Coronary artery (tissue), 2 donors: ENCODE measurements around the gene SYMPK.

Source experiments
- DNase-seq: peaks from one replicate; pipeline ENCODE4 v3.0.0-alpha.2; 2017; ENCODE audit warnings: low spot score
- H3K27ac ChIP-seq, 2 donors: fragments of 200-600 bp; sonication (generic); one replicate each; pipeline ENCODE4 v1.5.1; 2016 to 2019
- H3K4me3 ChIP-seq: fragments of 200-600 bp; sonication (generic); 2 replicates; pipeline ENCODE4 v1.5.1; 2016; ENCODE audit warnings: mild to moderate bottlenecking, moderate library complexity
- TF ChIP-seq, protein P1 (sequence below): fragments of 200-600 bp; sonication (generic); IDR thresholded peaks from one replicate; pipeline ENCODE4 v1.5.1; 2019; ENCODE audit warnings: antibody characterized with exemption

Gene SYMPK

DNA sequence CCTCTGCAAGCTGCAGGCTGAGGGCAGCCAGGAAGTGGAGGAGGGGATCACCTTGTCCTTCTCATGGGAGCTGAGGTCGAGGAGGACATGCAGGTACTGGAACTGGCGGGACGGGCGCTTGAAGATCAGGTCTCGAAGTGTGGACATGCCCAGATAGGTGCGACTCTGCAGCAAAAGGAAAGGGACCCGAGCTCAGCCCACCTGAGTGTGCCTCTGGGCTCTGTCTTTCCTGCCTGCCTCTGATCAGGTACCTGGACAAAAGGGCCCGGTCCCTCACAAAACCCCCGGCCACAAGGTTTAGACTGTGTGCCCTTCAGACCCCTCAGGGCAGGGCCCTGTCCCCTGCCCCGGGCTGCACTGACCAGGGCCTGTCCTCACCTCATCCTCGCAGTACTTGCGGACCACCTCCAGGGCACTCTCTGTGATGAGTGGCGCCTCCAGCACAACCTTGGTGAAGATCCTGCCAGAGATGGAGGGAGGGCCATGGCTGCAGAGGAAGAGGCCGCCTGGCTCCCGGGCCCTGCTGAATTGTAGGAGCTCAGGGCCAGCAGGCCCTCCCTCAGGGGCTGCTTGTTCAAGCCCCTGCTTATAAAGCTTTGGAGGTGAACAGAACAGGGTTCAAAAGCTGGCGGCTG lies 35.4 kb downstream of the SYMPK start:
- TF ChIP-seq, protein P1, sequence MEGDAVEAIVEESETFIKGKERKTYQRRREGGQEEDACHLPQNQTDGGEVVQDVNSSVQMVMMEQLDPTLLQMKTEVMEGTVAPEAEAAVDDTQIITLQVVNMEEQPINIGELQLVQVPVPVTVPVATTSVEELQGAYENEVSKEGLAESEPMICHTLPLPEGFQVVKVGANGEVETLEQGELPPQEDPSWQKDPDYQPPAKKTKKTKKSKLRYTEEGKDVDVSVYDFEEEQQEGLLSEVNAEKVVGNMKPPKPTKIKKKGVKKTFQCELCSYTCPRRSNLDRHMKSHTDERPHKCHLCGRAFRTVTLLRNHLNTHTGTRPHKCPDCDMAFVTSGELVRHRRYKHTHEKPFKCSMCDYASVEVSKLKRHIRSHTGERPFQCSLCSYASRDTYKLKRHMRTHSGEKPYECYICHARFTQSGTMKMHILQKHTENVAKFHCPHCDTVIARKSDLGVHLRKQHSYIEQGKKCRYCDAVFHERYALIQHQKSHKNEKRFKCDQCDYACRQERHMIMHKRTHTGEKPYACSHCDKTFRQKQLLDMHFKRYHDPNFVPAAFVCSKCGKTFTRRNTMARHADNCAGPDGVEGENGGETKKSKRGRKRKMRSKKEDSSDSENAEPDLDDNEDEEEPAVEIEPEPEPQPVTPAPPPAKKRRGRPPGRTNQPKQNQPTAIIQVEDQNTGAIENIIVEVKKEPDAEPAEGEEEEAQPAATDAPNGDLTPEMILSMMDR: no peak
- Histone ChIP-seq H3K4me3 (no peak overlapping the region), H3K27ac (no peak overlapping the region)
- no peak for DNase-seq

DNA sequence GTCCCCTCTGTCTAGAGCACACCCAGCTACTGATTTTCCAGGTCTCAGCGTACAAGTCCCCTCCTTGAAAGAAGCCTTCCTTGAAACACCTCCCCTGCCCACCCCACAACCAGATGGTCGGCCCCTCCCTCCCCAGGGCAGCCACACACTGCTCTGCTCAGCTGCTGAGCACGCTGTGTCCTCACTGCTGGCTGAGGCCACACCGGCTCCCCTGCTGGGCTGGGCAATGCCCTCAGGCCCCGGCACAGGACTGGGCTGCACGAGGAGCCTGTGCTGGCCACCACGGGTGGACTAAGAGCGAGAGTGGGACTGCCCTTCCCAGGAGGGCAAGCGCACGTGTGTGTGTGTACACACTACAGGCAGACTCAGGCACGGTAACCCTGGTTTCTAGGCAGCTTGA lies 36.0 kb downstream of the SYMPK start:
- no peak overlapping the region for H3K27ac ChIP-seq

DNA sequence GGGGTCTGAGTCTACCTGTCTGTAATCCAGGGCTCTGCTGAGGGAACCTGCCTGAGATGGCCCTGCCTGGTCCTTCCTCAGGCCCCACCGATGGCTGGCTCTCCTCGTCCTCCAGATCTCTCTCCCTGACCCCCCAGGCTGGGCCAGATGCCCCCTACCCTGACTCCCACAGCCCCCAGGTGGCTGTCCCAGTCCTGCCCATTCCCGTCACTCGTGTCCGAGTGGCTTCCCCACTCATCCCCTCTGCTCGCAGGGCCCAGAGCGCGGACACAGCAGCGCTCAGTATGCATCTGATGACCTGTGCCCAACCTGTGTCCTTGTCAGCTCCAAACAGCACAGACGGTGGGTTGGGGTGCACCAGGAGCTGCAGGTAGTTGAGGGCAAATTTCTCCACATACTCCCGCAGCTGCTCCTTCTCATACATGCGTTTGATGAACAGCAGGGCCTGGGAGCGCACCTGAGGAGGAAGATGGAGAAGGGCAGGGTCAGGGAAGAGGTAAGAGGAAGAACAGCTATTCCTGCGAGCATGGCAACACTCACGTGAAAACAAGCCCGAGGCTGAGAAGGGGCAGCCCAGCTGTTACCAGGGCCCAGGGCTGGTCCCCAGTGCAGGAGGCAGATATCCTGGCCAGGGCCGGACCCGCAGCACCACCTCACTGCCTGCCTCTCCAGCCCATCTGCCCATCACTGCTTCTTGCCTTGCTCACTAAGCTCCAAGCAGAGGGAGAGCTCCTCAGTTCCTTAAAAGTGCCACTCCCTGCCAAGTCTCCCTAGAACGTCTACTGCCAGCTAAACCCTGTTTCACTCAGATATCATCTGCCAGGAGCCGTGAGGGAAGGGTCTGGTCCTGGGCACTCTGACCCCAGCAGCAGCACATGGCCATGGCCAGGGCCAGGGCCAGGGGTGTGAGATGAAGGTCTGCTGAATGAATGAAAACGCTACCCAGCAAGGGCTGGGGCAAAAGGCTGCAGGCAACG lies 36.7 kb downstream of the SYMPK start:
- Histone ChIP-seq H3K27ac (no peak overlapping the region), H3K4me3 (no peak overlapping the region)
- no peak for DNase-seq
- TF ChIP-seq, protein P1: no peak

More for the DNA sequence above, 36.0 kb downstream of the SYMPK start:
- DNase-seq: no peak
- TF ChIP-seq, protein P1: no peak
- H3K4me3 ChIP-seq: no peak overlapping the region

DNA sequence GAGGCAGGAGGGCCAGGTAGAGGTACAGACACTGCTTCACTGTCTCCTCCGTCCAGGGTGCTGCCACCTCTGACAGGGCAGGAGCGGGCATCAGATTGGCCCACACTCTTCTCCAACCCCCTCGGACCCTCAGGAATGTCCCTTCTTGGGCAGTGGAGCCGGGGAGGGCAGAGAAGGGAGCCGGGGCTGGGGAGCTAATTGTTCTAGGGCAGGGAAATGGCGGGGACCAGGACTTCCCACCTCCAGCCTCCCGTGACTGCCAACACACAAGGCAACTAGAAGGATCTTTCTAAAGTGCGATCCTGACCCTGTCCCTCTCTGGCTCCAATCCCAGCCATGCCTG lies 37.7 kb downstream of the SYMPK start:
- TF ChIP-seq, protein P1: no peak
- no peak overlapping the region for H3K27ac ChIP-seq
- no peak overlapping the region for H3K4me3 ChIP-seq
- DNase-seq: no peak

DNA sequence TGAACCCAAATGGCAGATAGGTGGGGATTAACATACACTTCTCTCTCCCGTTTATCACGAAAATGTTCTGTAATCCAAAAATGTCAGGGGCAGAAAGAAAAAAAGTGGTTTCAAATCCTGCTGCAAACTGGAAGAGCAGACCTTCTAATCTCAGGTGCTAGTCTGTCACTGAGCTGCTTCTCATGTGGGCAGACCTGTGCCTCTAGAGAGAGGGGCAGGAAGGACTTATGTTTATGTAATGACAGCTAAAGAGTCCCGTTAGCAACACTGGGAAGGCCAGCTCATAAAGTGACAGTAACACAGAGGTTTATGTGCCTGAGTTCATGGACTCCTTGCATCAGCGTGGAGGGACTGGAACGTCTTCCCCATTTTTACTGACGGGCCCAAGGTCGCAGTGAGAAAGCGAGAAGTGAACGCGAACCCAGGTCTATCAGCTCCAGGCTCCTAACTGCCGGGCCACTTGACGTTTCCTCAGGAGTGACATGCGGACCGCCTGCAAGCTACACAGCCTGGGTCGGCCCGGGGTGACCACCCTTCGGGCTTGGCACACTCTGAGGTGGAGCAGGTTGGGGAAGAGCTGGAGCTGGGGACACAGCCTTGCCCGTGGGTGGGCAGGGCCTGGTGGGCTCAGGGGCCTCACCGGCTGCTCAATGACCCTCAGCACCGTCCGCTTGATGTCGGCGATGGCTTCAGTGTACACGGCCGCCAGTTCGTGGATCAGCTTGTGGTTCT lies 38.2 kb downstream of the SYMPK start:
- no peak overlapping the region for H3K27ac ChIP-seq

DNA sequence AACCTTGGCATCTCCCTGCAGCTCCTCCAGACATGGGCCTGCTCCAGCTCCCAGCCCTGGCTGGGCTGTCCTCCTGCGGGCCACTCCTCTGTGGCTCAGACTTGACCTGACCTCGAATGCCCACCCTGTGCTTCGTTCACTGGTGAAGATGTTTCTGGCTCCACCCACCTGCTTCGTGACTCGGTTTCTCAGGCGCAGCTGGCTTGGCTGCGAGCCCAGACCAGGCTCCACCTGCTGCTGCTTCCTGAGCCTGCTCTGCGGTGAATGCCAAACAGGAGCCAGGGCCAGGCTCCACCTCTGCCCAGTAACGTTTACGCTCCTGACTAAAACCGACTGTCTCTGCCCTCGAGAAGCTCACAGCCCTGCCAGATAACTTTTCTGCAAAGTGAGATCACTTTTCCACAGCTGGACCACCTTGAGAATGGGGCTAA lies 38.9 kb downstream of the SYMPK start:
- Histone ChIP-seq H3K4me3 (no peak overlapping the region), H3K27ac (no peak overlapping the region)
- no peak for DNase-seq
- TF ChIP-seq, protein P1: no peak

More for the DNA sequence above, 38.2 kb downstream of the SYMPK start:
- TF ChIP-seq, protein P1: no peak
- no peak for DNase-seq
- no peak overlapping the region for H3K4me3 ChIP-seq
